IPS-15b (cell line): ENCODE data around the gene SAMD5.

Source experiments
- H3K27me3 ChIP-seq: one replicate; pipeline ENCODE4 v1.6.1; 2013; ENCODE audit warnings: low read length; ENCODE audit not compliant: control insufficient read depth, insufficient read depth
- H3K36me3 ChIP-seq: one replicate; pipeline ENCODE4 v1.6.1; 2013; ENCODE audit warnings: low read length; ENCODE audit not compliant: control insufficient read depth, insufficient read depth
- H3K4me1 ChIP-seq: one replicate; pipeline ENCODE4 v1.6.1; 2013; ENCODE audit warnings: mild to moderate bottlenecking, low read length; ENCODE audit not compliant: control insufficient read depth, insufficient read depth
- H3K4me3 ChIP-seq: one replicate; pipeline ENCODE4 v1.5.1; 2013; ENCODE audit warnings: low read depth, low read length
- H3K9ac ChIP-seq: one replicate; pipeline ENCODE4 v1.6.1; 2013; ENCODE audit warnings: low read depth, mild to moderate bottlenecking, low read length
- H3K9me3 ChIP-seq: one replicate; pipeline ENCODE4 v1.6.1; 2013; ENCODE audit warnings: mild to moderate bottlenecking, low read length; ENCODE audit not compliant: control insufficient read depth, insufficient read depth

Gene SAMD5

DNA sequence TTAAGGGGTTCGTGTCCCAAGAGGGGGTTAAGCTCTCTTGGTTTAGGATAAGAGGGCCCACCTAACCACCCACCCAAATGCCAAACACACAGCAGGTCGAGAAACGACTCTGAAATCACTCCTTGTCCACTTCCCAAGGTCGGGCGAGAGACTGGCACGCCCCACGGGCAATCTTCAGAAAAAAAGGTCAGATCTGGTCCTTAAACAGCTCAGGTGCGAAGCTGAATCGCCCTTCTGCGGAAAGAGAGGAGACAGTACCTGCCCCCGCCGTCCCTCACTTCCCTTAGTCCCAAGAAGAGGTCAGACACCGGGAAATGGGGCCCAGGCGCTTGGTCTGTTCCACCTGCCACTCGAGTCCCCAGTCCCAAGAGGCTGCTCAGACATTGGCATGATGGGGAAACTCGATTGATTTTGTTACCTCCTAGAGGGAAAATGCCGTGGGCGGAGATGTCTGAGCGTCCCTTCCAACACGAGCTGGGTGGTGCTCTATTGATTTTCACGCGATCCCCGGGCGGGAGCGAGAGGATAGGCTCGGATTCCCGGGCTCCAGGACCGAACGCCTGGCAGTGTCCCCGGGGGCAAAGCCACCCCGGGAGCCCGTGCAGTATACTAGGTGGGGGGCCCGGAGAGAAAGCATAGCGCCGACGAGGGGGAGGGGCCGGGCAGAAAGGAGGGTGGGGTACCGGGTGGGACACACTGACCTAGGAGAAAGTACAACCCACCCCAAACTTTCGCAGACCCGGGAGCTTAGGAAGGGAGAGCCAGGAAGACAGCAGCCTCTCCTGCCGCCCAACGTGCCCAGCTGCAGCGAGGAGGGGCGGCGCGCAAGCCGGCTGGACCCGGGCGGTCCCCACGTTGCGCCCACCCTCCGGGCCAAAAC, 1.1 kb upstream of the SAMD5 start:
- H3K9me3 ChIP-seq = no peaks in the 10 kb centered on the region
- peak overlapping the region; percentile 71 for H3K4me3 ChIP-seq
- H3K9ac ChIP-seq = no peak overlapping the region
- peaks cover 8% of the 10 kb centered on the region for H3K4me1 ChIP-seq
- H3K36me3 ChIP-seq = no peaks in the 10 kb centered on the region
- peaks cover 91% of the 10 kb centered on the region for H3K27me3 ChIP-seq

DNA sequence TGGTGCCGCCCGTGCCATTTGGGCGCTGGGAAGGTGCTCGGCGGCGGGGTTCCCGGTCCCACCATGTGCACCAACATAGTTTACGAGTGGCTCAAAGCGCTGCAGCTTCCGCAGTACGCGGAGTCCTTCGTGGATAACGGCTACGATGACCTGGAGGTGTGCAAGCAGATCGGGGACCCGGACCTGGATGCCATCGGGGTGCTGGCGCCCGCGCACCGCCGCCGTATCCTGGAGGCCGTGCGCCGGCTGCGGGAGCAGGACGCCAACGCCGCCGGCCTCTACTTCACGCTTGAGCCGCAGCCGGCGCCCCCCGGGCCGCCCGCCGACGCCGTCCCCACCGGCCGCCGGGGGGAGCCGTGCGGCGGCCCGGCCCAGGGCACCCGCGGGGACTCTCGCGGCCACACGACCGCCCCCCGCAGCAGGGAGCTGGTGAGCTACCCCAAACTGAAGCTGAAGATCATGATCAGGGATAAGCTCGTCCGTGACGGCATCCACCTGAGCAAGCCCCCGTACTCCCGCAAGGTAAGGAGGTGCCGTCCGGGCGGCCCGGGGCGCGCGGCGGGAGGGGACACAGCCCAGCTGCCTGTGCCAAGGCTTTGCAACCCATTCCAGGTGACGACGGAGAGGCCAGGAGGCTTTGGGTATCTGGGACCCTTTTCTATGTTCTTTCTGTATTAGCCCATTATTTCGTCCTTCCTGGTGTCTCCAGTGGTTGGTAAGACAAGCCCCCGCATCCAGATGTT, 547 bp downstream of the SAMD5 start:
- H3K9ac ChIP-seq = no peak overlapping the region
- peak overlapping the region; percentile 71 for H3K4me3 ChIP-seq
- H3K9me3 ChIP-seq = no peaks in the 10 kb centered on the region
- H3K36me3 ChIP-seq = no peaks in the 10 kb centered on the region
- peaks cover 92% of the 10 kb centered on the region for H3K27me3 ChIP-seq
- H3K4me1 ChIP-seq = peaks cover 1% of the 10 kb centered on the region

DNA sequence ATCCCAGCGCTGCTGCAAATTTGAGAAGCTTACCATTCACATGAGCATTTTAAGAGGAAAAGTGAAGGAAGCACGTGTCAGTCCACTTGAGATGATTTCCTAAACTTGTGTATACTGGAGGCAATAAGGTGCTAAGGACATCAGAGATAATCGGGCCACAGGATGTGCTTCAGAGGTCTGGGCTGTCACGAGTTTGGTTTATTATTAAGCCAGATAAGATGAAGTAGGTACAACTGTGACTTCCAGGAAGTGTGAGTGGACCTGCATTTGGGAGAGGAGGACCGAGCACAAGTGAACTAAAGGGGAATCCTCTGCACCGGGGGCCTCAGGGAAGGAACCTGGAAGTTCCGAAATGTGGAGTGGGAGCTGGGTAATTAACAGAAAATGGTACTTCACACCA, 1.4 kb downstream of the SAMD5 start:
- Histone ChIP-seq H3K27me3 (peaks cover 85% of the 10 kb centered on the region), H3K9me3 (no peaks in the 10 kb centered on the region), H3K9ac (no peak overlapping the region), H3K4me3 (peak overlapping the region; percentile 71), H3K4me1 (no peaks in the 10 kb centered on the region), H3K36me3 (no peaks in the 10 kb centered on the region)

DNA sequence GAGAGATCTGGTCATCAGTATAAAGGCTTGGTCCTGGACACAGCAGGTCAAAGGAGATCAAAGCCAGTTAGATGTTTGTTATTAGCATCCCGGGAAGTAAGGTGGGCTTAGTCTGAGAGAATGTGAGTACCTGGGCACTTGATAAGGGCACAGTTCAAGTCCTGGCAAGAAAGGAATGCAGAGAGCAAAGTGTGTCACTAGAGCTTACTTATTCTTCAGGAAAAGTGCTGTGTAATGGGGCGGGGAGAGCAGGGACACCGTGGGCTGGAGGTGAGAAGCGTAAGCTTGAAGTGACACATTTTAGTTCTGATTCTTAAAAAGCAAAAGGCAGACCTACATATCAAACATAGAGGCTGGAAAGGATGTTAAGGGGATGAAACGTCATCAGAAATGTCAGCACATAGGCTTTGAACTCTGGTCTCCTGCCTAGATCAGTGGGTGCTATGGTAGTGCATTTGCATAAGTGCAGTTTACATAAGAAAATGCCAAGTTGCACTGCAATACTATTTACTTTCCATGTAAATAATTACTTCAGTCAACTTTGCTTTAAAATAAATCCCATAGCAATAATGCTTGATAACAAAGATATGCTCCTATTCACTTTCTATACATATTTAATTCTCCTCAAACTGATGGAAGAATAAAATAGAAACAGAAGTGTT, 2.6 kb downstream of the SAMD5 start:
- Histone ChIP-seq H3K9me3 (no peaks in the 10 kb centered on the region), H3K4me1 (no peaks in the 10 kb centered on the region), H3K4me3 (no peak overlapping the region), H3K9ac (no peak overlapping the region), H3K27me3 (peaks cover 75% of the 10 kb centered on the region), H3K36me3 (no peaks in the 10 kb centered on the region)

DNA sequence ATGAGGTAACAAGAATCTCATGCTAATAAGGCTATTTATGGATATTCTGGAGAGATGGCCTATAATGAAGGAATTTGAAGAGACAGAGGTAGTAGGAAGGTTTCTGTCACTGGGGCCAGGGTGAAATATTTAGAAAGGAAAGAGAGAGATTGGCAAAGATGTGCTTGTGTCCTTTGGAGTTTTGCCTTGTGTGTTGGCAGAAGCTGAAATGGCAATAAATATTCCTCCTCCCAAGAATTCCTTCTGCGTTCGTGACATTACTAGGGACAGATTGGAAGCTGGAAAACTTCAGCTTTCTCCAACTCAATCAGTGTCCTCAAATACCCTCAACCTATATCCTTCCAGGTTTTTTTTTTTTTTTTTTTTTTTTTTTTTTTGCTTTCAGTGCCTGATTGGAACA, 6.3 kb downstream of the SAMD5 start:
- no peaks in the 10 kb centered on the region for H3K9me3 ChIP-seq
- H3K9ac ChIP-seq = no peak overlapping the region
- no peaks in the 10 kb centered on the region for H3K36me3 ChIP-seq
- no peak overlapping the region for H3K4me3 ChIP-seq
- H3K27me3 ChIP-seq = peaks cover 42% of the 10 kb centered on the region
- H3K4me1 ChIP-seq = no peaks in the 10 kb centered on the region

DNA sequence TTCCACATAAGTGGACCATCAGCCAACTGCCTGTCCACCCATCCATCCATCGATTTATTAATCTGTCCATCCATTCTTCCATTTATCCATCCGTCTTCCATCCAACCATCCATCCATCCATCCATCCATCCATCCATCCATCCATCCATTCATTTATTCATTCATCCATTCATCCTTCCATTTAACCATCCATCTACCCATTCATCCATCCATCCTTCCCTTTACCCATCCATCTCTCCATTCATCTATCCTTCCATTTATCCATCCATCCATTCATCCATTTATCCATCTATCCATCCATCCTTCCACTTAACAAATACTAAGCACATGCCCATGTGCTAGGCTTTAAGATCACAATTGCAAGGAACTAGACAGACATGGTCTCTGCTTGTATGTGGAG, 6.8 kb downstream of the SAMD5 start:
- Histone ChIP-seq H3K4me3 (no peak overlapping the region), H3K9ac (no peak overlapping the region), H3K9me3 (no peaks in the 10 kb centered on the region), H3K4me1 (no peaks in the 10 kb centered on the region), H3K27me3 (peaks cover 37% of the 10 kb centered on the region), H3K36me3 (no peaks in the 10 kb centered on the region)

DNA sequence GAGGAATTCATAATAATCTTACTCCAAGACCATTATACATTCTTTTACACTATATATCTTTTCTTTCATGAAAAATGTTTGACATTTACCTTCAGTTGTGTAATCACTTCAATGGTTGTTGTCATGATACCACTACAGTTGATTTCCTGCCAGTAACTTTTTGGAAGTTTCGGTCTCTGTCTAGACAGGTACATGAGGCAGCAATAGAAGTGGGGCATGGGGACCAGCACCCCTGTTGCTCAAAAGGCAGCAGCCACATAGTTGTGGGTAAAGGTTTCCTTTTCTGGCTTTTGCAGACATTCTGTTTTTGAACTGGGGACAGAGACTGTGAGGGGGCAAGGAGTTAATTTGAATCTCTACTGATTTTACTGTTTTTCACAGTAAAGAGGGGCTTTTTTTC, 14.1 kb downstream of the SAMD5 start:
- Histone ChIP-seq H3K36me3 (no peaks in the 10 kb centered on the region), H3K9me3 (no peaks in the 10 kb centered on the region), H3K9ac (no peak overlapping the region), H3K4me1 (no peaks in the 10 kb centered on the region), H3K27me3 (no peaks in the 10 kb centered on the region), H3K4me3 (no peak overlapping the region)

DNA sequence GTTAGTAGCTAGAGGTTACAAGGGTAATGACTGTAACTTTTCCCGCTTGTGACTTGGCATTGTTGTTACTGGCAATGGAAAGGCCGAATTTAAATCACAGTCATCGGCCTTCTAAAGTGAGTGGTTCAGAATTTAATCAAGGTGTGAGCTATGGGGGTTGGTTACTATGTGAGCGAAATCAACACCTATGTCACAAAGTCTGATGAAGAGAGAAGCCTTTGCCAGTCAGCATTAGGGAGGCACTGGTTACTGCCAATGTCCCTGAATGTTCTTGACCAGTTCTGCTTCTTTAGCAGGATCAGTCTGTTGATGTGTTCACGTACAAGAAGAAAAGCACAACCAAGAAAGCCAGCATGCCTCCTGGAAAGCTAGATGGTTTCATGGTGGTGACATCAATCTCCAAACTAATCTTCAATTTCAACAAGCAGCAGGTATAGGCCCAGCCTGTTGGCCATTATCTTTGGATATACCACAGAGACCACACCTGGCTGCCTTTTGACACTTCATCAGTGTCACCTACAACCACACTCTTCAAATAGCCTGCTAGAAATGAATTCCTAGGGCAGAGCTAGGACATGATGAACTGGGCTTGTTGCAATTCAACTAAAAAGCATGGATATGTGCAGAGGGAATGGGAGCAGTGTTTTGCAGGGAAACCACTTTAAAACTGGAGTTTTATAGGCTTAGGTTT, 17.2 kb downstream of the SAMD5 start:
- no peaks in the 10 kb centered on the region for H3K9me3 ChIP-seq
- H3K4me1 ChIP-seq = no peaks in the 10 kb centered on the region
- H3K36me3 ChIP-seq = no peaks in the 10 kb centered on the region
- H3K9ac ChIP-seq = no peak overlapping the region
- H3K4me3 ChIP-seq = no peak overlapping the region
- no peaks in the 10 kb centered on the region for H3K27me3 ChIP-seq

DNA sequence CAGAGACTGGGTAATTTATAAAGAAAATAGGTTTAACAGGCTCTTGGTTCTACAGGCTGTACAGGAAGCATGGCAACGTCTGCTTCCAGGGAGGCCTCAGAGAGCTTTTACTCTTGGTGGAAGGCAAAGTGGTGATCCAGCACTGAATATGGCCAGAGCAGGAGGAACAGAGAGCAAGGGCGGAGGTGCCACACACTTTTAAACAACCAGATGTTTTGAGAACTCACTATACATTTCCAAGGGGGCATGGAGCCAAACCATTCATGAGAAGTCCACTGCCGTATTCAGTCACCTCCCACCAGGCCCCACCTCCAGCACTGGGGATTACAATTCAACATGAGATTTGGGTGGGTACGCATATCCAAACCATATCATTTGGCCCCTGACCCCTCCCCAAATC, 18.7 kb downstream of the SAMD5 start:
- H3K4me3 ChIP-seq = no peak overlapping the region
- H3K27me3 ChIP-seq = no peaks in the 10 kb centered on the region
- no peaks in the 10 kb centered on the region for H3K9me3 ChIP-seq

DNA sequence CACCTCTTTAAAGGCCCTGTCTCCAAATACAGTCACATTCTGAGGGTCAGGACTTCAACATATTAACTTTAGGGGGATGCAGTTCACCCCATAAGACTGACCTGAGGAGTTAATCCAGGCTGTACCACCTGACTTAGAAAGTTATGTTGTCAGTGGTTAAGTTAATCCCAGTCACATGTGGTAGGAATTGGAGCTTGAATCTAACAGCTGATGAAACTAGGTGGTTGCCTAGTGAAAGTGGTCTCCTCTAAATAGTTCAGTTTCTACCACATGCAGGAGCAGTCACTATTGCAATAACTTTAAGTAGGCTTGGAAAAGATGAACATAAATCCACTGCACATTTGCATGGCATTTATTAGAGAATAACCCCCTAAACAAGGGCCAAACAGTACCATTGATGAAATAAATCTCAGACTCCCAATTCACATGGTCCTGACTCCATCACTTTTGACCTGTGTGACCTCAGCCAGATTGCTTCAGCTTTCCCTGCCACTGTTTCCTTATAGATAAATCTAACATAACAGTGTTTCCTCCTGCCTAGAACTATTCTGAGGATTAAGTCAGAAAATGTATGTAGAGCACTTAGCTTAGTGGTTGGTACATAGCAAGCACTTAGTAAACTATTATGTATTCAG, 20.1 kb downstream of the SAMD5 start:
- no peaks in the 10 kb centered on the region for H3K36me3 ChIP-seq
- H3K9ac ChIP-seq = no peak overlapping the region
- no peaks in the 10 kb centered on the region for H3K4me1 ChIP-seq
- no peak overlapping the region for H3K4me3 ChIP-seq
- H3K9me3 ChIP-seq = no peaks in the 10 kb centered on the region
- H3K27me3 ChIP-seq = no peaks in the 10 kb centered on the region

More for the DNA sequence above, 18.7 kb downstream of the SAMD5 start:
- Histone ChIP-seq H3K4me1 (no peaks in the 10 kb centered on the region), H3K36me3 (no peaks in the 10 kb centered on the region), H3K9ac (no peak overlapping the region)
